Measurements from ENCODE around the gene LRRC61.

The LRRC61 gene

GRCh38 chr7:150374026-150374425 is 50.9 kb downstream of the LRRC61 start:
- TF ChIP-seq TAF1 (IDR thresholded peaks at IDR 0.05; ENCODE audit: low read depth) (no peak), TEAD4 (IDR thresholded peaks at IDR 0.05) (no peak), ZBTB7A (IDR thresholded peaks at IDR 0.05; ENCODE audit: low read depth) (no peak), CEBPB (IDR thresholded peaks at IDR 0.05) (no peak), TCF12 (IDR thresholded peaks at IDR 0.05; ENCODE audit: low read depth) (no peak), YY1 (IDR thresholded peaks at IDR 0.05; ENCODE audit: low read depth) (no peak), NFIC (IDR thresholded peaks at IDR 0.05) (no peak), CREB1 (IDR thresholded peaks at IDR 0.05; ENCODE audit: low read depth) (no peak), MAX (IDR thresholded peaks at IDR 0.05) (no peak), FOXM1 (IDR thresholded peaks at IDR 0.05; ENCODE audit: borderline replicate concordance, low read depth) (no peak), RAD21 (IDR thresholded peaks at IDR 0.05; ENCODE audit: low read depth) (no peak), EGR1 (IDR thresholded peaks at IDR 0.05) (no peak), EP300 (IDR thresholded peaks at IDR 0.05; ENCODE audit: borderline replicate concordance) (no peak), REST (IDR thresholded peaks at IDR 0.05; ENCODE audit: low read depth) (no peak), USF1 (IDR thresholded peaks at IDR 0.05) (no peak)

- no peak for TF ChIP-seq EGR1 (IDR thresholded peaks at IDR 0.05)
- TF ChIP-seq MAX (IDR thresholded peaks at IDR 0.05): no peak
- no peak for TF ChIP-seq REST (IDR thresholded peaks at IDR 0.05; ENCODE audit: low read depth)
Measured at GRCh38 chr7:150374472-150374871, 51.3 kb downstream of the LRRC61 start.

- TF ChIP-seq EP300 (IDR thresholded peaks at IDR 0.05; ENCODE audit: borderline replicate concordance): no peak
- no peak for TF ChIP-seq USF1 (IDR thresholded peaks at IDR 0.05)
- TF ChIP-seq TCF12 (IDR thresholded peaks at IDR 0.05; ENCODE audit: low read depth): no peak
- no peak for TF ChIP-seq FOXM1 (IDR thresholded peaks at IDR 0.05; ENCODE audit: borderline replicate concordance, low read depth)
- no peak for TF ChIP-seq NFIC (IDR thresholded peaks at IDR 0.05)
- no peak for TF ChIP-seq MAX (IDR thresholded peaks at IDR 0.05)
- TF ChIP-seq RAD21 (IDR thresholded peaks at IDR 0.05; ENCODE audit: low read depth): no peak
- TF ChIP-seq TAF1 (IDR thresholded peaks at IDR 0.05; ENCODE audit: low read depth): no peak
- no peak for TF ChIP-seq ZBTB7A (IDR thresholded peaks at IDR 0.05; ENCODE audit: low read depth)
- no peak for TF ChIP-seq REST (IDR thresholded peaks at IDR 0.05; ENCODE audit: low read depth)
- TF ChIP-seq TEAD4 (IDR thresholded peaks at IDR 0.05): no peak
- TF ChIP-seq CREB1 (IDR thresholded peaks at IDR 0.05; ENCODE audit: low read depth): no peak
- TF ChIP-seq YY1 (IDR thresholded peaks at IDR 0.05; ENCODE audit: low read depth): no peak
- no peak for TF ChIP-seq EGR1 (IDR thresholded peaks at IDR 0.05)
- no peak for TF ChIP-seq CEBPB (IDR thresholded peaks at IDR 0.05)
Measured at GRCh38 chr7:150375662-150376521, 52.7 kb downstream of the LRRC61 start.

GRCh38 chr7:150376560-150376959 is 53.4 kb downstream of the LRRC61 start:
- no peak for TF ChIP-seq RAD21 (IDR thresholded peaks at IDR 0.05; ENCODE audit: low read depth)
- no peak for TF ChIP-seq CREB1 (IDR thresholded peaks at IDR 0.05; ENCODE audit: low read depth)
- no peak for TF ChIP-seq USF1 (IDR thresholded peaks at IDR 0.05)
- TF ChIP-seq EP300 (IDR thresholded peaks at IDR 0.05; ENCODE audit: borderline replicate concordance): no peak
- no peak for TF ChIP-seq MAX (IDR thresholded peaks at IDR 0.05)
- TF ChIP-seq CEBPB (IDR thresholded peaks at IDR 0.05): no peak
- no peak for TF ChIP-seq ZBTB7A (IDR thresholded peaks at IDR 0.05; ENCODE audit: low read depth)
- no peak for TF ChIP-seq YY1 (IDR thresholded peaks at IDR 0.05; ENCODE audit: low read depth)
- TF ChIP-seq TAF1 (IDR thresholded peaks at IDR 0.05; ENCODE audit: low read depth): no peak
- TF ChIP-seq FOXM1 (IDR thresholded peaks at IDR 0.05; ENCODE audit: borderline replicate concordance, low read depth): no peak

All from Ishikawa (cell line).